GM19324 (cell line): Measurements from ENCODE around the gene CRB1.

Source experiments
- ATAC-seq: cut with Tn5 transposase; IDR thresholded peaks from one replicate; pipeline ENCODE4 v1.9.1; 2021; ENCODE audit warnings: mild to moderate bottlenecking, moderate library complexity; ENCODE audit not compliant: unreplicated experiment, low FRiP score

Gene CRB1

GRCh38 chr1:197268012-197268411 is at the start of gene CRB1:
Gene CRB1 (plus strand): TSS chr1:197268252. CDS start chr1:197268413, 161 bp downstream.
- no peak for ATAC-seq

- ATAC-seq: no peak
These were observed 49.2 kb upstream of the CRB1 start for GRCh38 chr1:197218857-197219256.

GRCh38 chr1:197222025-197222685 is 45.9 kb upstream of the CRB1 start:
- ATAC-seq: no peak

- no peak for ATAC-seq
These were observed 45.3 kb upstream of the CRB1 start for GRCh38 chr1:197222780-197223179.

GRCh38 chr1:197224160-197224559 is 43.9 kb upstream of the CRB1 start:
- ATAC-seq: no peak

GRCh38 chr1:197225611-197226010 is 42.4 kb upstream of the CRB1 start:
- ATAC-seq: no peak

GRCh38 chr1:197234581-197234980 is 33.5 kb upstream of the CRB1 start:
- no peak for ATAC-seq

- ATAC-seq: no peak
These were observed 32.7 kb upstream of the CRB1 start for GRCh38 chr1:197235355-197235754.

- no peak for ATAC-seq
These were observed 20.6 kb upstream of the CRB1 start for GRCh38 chr1:197247465-197247864.

GRCh38 chr1:197249324-197249723 is 18.7 kb upstream of the CRB1 start:
- no peak for ATAC-seq

- ATAC-seq: no peak
These were observed 17.4 kb upstream of the CRB1 start for GRCh38 chr1:197250616-197251015.

GRCh38 chr1:197252973-197253372 is 15.1 kb upstream of the CRB1 start:
- ATAC-seq: no peak

GRCh38 chr1:197254866-197255265 is 13.2 kb upstream of the CRB1 start:
- ATAC-seq: no peak

GRCh38 chr1:197264936-197265567 is 3.0 kb upstream of the CRB1 start:
- no peak for ATAC-seq

- no peak for ATAC-seq
These were observed 1.0 kb downstream of the CRB1 start for GRCh38 chr1:197269053-197269452.

GRCh38 chr1:197272791-197273190 is 4.7 kb downstream of the CRB1 start:
- no peak for ATAC-seq

- ATAC-seq: no peak
These were observed 9.1 kb downstream of the CRB1 start for GRCh38 chr1:197277166-197277565.

- ATAC-seq: no peak
These were observed 16.3 kb downstream of the CRB1 start for GRCh38 chr1:197284325-197284724.

- no peak for ATAC-seq
These were observed 16.9 kb downstream of the CRB1 start for GRCh38 chr1:197284966-197285365.

GRCh38 chr1:197285526-197286205 is 17.6 kb downstream of the CRB1 start:
- ATAC-seq: no peak

GRCh38 chr1:197286634-197287033 is 18.6 kb downstream of the CRB1 start:
- ATAC-seq: no peak

- ATAC-seq: no peak
These were observed 19.8 kb downstream of the CRB1 start for GRCh38 chr1:197287863-197288262.
